Ishikawa (cell line): ENCODE results near the gene UBN1.

ENCODE experiments used
- CEBPB ChIP-seq: IDR thresholded peaks from 2 replicates; pipeline ENCODE4 v1.6.1; 2012
- EGR1 ChIP-seq: IDR thresholded peaks from 2 replicates; pipeline ENCODE4 v1.6.1; 2012
- EP300 ChIP-seq: IDR thresholded peaks from 2 replicates; pipeline ENCODE4 v1.6.1; 2012; ENCODE audit warnings: borderline replicate concordance
- FOXM1 ChIP-seq: IDR thresholded peaks from 2 replicates; pipeline ENCODE4 v1.6.1; 2012; ENCODE audit warnings: low read depth, borderline replicate concordance
- MAX ChIP-seq: IDR thresholded peaks from 2 replicates; pipeline ENCODE4 v1.6.1; 2012
- NFIC ChIP-seq: IDR thresholded peaks from 2 replicates; pipeline ENCODE4 v1.6.1; 2012
- RAD21 ChIP-seq: IDR thresholded peaks from 2 replicates; pipeline ENCODE4 v1.6.1; 2012; ENCODE audit warnings: low read depth
- REST ChIP-seq: IDR thresholded peaks from 2 replicates; pipeline ENCODE4 v1.6.1; 2012; ENCODE audit warnings: low read depth, mild to moderate bottlenecking
- TAF1 ChIP-seq: IDR thresholded peaks from 2 replicates; pipeline ENCODE4 v1.6.1; 2012; ENCODE audit warnings: low read depth, mild to moderate bottlenecking
- TCF12 ChIP-seq: IDR thresholded peaks from 2 replicates; pipeline ENCODE4 v1.6.1; 2012; ENCODE audit warnings: low read depth
- TEAD4 ChIP-seq: IDR thresholded peaks from 2 replicates; pipeline ENCODE4 v1.6.1; 2012
- YY1 ChIP-seq: IDR thresholded peaks from 2 replicates; pipeline ENCODE4 v1.6.1; 2012; ENCODE audit warnings: low read depth

- TF ChIP-seq TAF1 (no peak), MAX (no peak), EP300 (no peak), REST (no peak), YY1 (no peak), CEBPB (no peak), TEAD4 (no peak), RAD21 (no peak), NFIC (no peak), FOXM1 (no peak), EGR1 (no peak), TCF12 (no peak)
Measured at GRCh38 chr16:4900750-4901149, 53.5 kb downstream of the UBN1 start.
